HEK293 (cell line): ENCODE measurements around the gene NR3C1.

Experiments
- CTCF ChIP-seq: fragments of 450-650 bp; formaldehyde crosslinking; IDR thresholded peaks from 2 replicates; pipeline ENCODE4 v1.5.1; 2016; ENCODE audit warnings: missing biosample characterization, missing genetic modification characterization
- TRIM28 ChIP-seq: IDR thresholded peaks from 2 replicates; pipeline ENCODE4 v1.6.1; 2011; ENCODE audit warnings: low read length, control low read depth, borderline replicate concordance
- ZBTB20 ChIP-seq: fragments of 450-650 bp; formaldehyde crosslinking; IDR thresholded peaks from 2 replicates; pipeline ENCODE4 v1.5.1; 2016; ENCODE audit warnings: missing biosample characterization, missing genetic modification characterization
- ZBTB26 ChIP-seq: fragments of 450-650 bp; formaldehyde crosslinking; optimal IDR thresholded peaks from 2 replicates; pipeline ENCODE3; 2016; ENCODE audit warnings: missing biosample characterization, mild to moderate bottlenecking, missing genetic modification characterization
- ZBTB44 ChIP-seq: fragments of 450-650 bp; IDR thresholded peaks from 2 replicates; pipeline ENCODE4 v1.5.1; 2018; ENCODE audit warnings: missing biosample characterization, mild to moderate bottlenecking, missing genetic modification characterization
- ZNF341 ChIP-seq: fragments of 450-650 bp; formaldehyde crosslinking; IDR thresholded peaks from 2 replicates; pipeline ENCODE4; 2016; ENCODE audit warnings: low read depth, missing biosample characterization, missing genetic modification characterization
- ZNF629 ChIP-seq: fragments of 450-650 bp; formaldehyde crosslinking; IDR thresholded peaks from 2 replicates; pipeline ENCODE4 v1.5.1; 2017; ENCODE audit warnings: missing biosample characterization, missing genetic modification characterization

GRCh38 chr5:143267186-143267585 is 136.3 kb downstream of the NR3C1 start:
- TF ChIP-seq ZNF629 (tag by site-specific recombination) (no peak), ZNF341 (no peak), TRIM28 (no peak), ZBTB44 (tag by site-specific recombination) (no peak), ZBTB20 (tag by site-specific recombination) (no peak), CTCF (tag by site-specific recombination) (no peak), ZBTB26 (tag by site-specific recombination) (no peak)
